Choroid plexus epithelial cell (primary cell): ENCODE data around the gene KRTAP9-8.

ENCODE experiments used
- DNase-seq: peaks from one replicate; pipeline ENCODE4 v3.0.0-alpha.2; 2010; ENCODE audit warnings: low read depth
- H3K4me3 ChIP-seq: 2 replicates; pipeline ENCODE4 v1.5.1; 2011; ENCODE audit warnings: low read depth, mild to moderate bottlenecking, control low read depth, low read length, moderate library complexity
- TF ChIP-seq, protein P1 (sequence below): conservative IDR thresholded peaks from 2 replicates; pipeline ENCODE4 v1.5.1; 2011; ENCODE audit warnings: low read depth, mild to moderate bottlenecking, control low read depth, inconsistent platforms, low read length, moderate library complexity

KRTAP9-8 gene

DNA sequence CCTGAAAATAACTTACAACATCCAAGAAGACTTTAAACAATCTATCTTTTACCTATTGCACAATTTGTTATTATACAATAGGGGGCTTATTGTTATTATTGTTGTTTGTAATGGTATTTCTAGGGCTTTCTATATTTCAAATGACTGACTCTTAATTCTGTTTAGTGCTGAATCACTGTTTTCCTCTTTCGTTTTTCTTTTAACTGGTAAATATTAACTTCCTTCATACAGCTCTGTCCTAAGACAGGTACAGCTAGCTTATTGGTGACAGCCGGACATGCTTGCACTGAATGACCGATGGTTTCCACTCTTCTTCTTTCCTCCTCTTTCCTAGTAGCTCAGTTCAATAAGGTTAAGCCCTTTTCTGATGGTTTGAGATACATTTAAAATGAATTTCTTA is 49.3 kb downstream of the KRTAP9-8 start:
- TF ChIP-seq, protein P1, sequence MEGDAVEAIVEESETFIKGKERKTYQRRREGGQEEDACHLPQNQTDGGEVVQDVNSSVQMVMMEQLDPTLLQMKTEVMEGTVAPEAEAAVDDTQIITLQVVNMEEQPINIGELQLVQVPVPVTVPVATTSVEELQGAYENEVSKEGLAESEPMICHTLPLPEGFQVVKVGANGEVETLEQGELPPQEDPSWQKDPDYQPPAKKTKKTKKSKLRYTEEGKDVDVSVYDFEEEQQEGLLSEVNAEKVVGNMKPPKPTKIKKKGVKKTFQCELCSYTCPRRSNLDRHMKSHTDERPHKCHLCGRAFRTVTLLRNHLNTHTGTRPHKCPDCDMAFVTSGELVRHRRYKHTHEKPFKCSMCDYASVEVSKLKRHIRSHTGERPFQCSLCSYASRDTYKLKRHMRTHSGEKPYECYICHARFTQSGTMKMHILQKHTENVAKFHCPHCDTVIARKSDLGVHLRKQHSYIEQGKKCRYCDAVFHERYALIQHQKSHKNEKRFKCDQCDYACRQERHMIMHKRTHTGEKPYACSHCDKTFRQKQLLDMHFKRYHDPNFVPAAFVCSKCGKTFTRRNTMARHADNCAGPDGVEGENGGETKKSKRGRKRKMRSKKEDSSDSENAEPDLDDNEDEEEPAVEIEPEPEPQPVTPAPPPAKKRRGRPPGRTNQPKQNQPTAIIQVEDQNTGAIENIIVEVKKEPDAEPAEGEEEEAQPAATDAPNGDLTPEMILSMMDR, result no peak
- no peak overlapping the region for H3K4me3 ChIP-seq
- DNase-seq, result no peak
